Upper lobe of left lung (tissue), 6 donors: ENCODE results near the gene CIC. TPM values are rescaled to one million over a fixed set of nuclear protein-coding genes. Genes with fewer than 3 reads are reported as not detected.
A peak's percentile ranks its signal among the peaks of the same experiment; 100 is the strongest.

Source experiments
- ATAC-seq, 2 donors: fragments of 200-7000 bp; cut with Tn5 transposase; one replicate each; pipeline ENCODE4 v1.9.1; 2022; ENCODE audit warnings: mild to moderate bottlenecking in 2 of 2, moderate library complexity in 2 of 2; ENCODE audit not compliant: low FRiP score in 2 of 2
- DNase-seq, 2 donors: peaks; one replicate each; pipeline ENCODE4 v3.0.0-alpha.2; 2019 to 2020
- H3K27ac ChIP-seq, 4 donors: fragments of 200-600 bp; sonication (generic); one replicate each; pipeline ENCODE4 v1.5.1; 2016 to 2019
- H3K27me3 ChIP-seq, 4 donors: fragments of 200-600 bp; sonication (generic); one replicate each; pipeline ENCODE4 v1.5.1; 2017 to 2019
- H3K36me3 ChIP-seq, 4 donors: fragments of 200-600 bp; sonication (generic); one replicate each; pipeline ENCODE4 v1.5.1; 2016 to 2019
- H3K4me1 ChIP-seq, 4 donors: fragments of 200-600 bp; sonication (generic); one replicate each; pipeline ENCODE4 v1.5.1; 2018 to 2019
- H3K4me3 ChIP-seq, 4 donors: fragments of 200-600 bp; sonication (generic); one replicate each; pipeline ENCODE4 v1.5.1; 2017 to 2019; ENCODE audit warnings: mild to moderate bottlenecking in 2 of 4, moderate library complexity in 1 of 4
- H3K9me3 ChIP-seq, 4 donors: fragments of 200-600 bp; sonication (generic); one replicate each; pipeline ENCODE4 v1.5.1; 2018 to 2019
- EP300 ChIP-seq, 4 donors: sonication (generic); formaldehyde crosslinking; IDR thresholded peaks; one replicate each; pipeline ENCODE4 v1.5.1; 2017; ENCODE audit warnings: antibody characterized with exemption in 4 of 4, control low read depth in 2 of 4
- POLR2A ChIP-seq, 4 donors: fragments of 450-650 bp; IDR thresholded peaks; one replicate each; pipeline ENCODE4 v1.5.1; 2016 to 2017; ENCODE audit warnings: antibody characterized with exemption in 4 of 4, mild to moderate bottlenecking in 2 of 4
- POLR2AphosphoS5 ChIP-seq, 2 donors: sonication (generic); formaldehyde crosslinking; IDR thresholded peaks; one replicate each; pipeline ENCODE4 v1.5.1; 2017; ENCODE audit warnings: antibody characterized with exemption in 2 of 2
- WGBS, 2 donors: methylation state at CpG; one replicate each; pipeline ENCODE4 v1.1.5; 2017 to 2018; 5-methylcytosine and 5-hydroxymethylcytosine counted together
- total RNA-seq, 6 donors: library from RNA; depleted of rRNA in 4 of 6; stranded (reverse); fragments of >200 nt in 4 of 6; gene quantifications; one replicate each; pipeline versions ENCODE4 v1.1.0 to v1.2.1, GENCODE V29; 2016 to 2021
- TF ChIP-seq, protein P1 (sequence below), 6 experiments: fragments of 450-650 bp in 4 of 6; fragments of 200-600 bp in 2 of 6; sonication (generic) in 2 of 6; IDR thresholded peaks; one replicate each; pipeline ENCODE4 v1.5.1; 2016 to 2019; ENCODE audit warnings: antibody characterized with exemption in 6 of 6
- donor health status: DM: no; HTN: no; CAD: no; lungs with moderate emphysema.
- donor health status: DM: no; HTN: yes; CAD: no; lungs with severe emphysema.

The CIC gene
- total RNA-seq, 6 donors from 2014 or later = 52.6 to 170 (median 77.7) TPM

DNA sequence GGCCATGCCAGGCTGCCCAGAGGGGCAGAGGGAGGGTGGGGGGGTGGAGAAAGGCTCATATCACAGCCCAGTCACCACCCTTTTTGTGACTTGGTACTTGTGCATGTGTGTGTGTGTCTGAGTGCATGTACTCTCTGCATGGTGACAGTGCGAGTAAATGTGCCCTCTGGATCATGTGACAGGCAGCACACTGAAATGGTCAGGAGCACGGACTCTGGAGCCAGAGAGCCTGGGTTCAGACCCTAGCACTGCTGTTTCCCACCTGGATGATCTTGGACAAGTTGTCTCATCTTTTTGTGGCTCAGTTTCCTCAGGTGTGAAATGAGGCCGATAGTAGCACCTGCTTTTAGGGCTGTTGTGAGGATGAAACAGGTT lies 2.0 kb downstream of the CIC start:
- DNase-seq (peak in 1 of 2 donors; percentile 25), ATAC-seq (no peak)
- peaks cover 31 to 60% (median 38%) of the 10 kb centered on the region in 4 donors for H3K4me1 ChIP-seq
- H3K9me3 ChIP-seq = no peaks in the 10 kb centered on the region
- no peaks in the 10 kb centered on the region for H3K27me3 ChIP-seq
- WGBS, 2 donors = 43% methylated on average over 3 of the region's 3 CpGs; no CpG with 5 or more reads in 1 of the 2 donors
- peak overlapping the region in 3 of 4 donors; percentile 62 to 76 (median 69) for H3K4me3 ChIP-seq
- H3K36me3 ChIP-seq = peaks cover 17 to 44% (median 33%) of the 10 kb centered on the region in 4 donors
- H3K27ac ChIP-seq = peak overlapping the region; percentile 95 to 98 (median 97)
- TF ChIP-seq POLR2A (IDR thresholded peaks at IDR 0.05) (no peak), POLR2AphosphoS5 (IDR thresholded peaks at IDR 0.05) (no peak), EP300 (IDR thresholded peaks at IDR 0.05) (no peak)
- TF ChIP-seq, protein P1, sequence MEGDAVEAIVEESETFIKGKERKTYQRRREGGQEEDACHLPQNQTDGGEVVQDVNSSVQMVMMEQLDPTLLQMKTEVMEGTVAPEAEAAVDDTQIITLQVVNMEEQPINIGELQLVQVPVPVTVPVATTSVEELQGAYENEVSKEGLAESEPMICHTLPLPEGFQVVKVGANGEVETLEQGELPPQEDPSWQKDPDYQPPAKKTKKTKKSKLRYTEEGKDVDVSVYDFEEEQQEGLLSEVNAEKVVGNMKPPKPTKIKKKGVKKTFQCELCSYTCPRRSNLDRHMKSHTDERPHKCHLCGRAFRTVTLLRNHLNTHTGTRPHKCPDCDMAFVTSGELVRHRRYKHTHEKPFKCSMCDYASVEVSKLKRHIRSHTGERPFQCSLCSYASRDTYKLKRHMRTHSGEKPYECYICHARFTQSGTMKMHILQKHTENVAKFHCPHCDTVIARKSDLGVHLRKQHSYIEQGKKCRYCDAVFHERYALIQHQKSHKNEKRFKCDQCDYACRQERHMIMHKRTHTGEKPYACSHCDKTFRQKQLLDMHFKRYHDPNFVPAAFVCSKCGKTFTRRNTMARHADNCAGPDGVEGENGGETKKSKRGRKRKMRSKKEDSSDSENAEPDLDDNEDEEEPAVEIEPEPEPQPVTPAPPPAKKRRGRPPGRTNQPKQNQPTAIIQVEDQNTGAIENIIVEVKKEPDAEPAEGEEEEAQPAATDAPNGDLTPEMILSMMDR (IDR thresholded peaks at IDR 0.05) = no peak

DNA sequence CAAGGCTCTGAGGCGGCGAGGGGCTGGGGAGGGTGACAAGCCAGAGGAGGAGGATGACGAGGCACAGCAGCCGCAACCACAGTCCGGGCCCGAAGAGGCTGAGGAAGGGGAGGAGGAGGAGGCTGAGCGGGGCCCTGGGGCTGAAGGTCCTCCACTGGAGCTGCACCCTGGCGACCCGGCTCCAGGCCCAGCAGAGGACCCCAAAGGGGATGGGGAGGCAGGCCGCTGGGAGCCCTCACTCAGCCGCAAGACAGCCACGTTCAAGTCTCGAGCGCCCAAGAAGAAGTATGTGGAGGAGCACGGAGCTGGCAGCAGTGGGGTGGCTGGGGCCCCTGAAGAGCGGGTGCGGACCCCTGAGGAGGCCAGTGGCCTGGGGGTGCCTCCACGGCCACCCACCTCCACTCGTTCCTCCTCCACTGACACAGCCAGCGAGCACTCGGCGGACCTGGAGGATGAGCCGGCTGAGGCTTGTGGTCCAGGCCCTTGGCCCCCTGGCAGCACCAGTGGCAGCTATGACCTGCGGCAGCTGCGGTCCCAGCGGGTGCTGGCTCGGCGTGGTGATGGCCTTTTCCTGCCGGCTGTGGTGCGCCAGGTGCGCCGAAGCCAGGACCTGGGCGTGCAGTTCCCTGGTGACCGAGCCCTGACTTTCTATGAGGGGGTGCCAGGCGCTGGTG lies 2.9 kb downstream of the CIC start:
- DNase-seq = peak; percentile 21 to 73
- TF ChIP-seq EP300 (IDR thresholded peaks at IDR 0.05) (no peak), POLR2AphosphoS5 (IDR thresholded peaks at IDR 0.05) (no peak), POLR2A (IDR thresholded peaks at IDR 0.05) (no peak)
- TF ChIP-seq, protein P1 (IDR thresholded peaks at IDR 0.05) = no peak
- Histone ChIP-seq H3K36me3 (peaks cover 17 to 49% (median 33%) of the 10 kb centered on the region in 4 donors), H3K27ac (peak overlapping the region in 2 of 4 donors; percentile 95 to 97), H3K27me3 (no peaks in the 10 kb centered on the region), H3K4me1 (peaks cover 40 to 69% (median 44%) of the 10 kb centered on the region in 4 donors), H3K4me3 (no peak overlapping the region), H3K9me3 (no peaks in the 10 kb centered on the region)
- 84 to 90% methylated on average over 18 to 19 of the region's 35 CpGs for WGBS, 2 donors
- no peak for ATAC-seq

DNA sequence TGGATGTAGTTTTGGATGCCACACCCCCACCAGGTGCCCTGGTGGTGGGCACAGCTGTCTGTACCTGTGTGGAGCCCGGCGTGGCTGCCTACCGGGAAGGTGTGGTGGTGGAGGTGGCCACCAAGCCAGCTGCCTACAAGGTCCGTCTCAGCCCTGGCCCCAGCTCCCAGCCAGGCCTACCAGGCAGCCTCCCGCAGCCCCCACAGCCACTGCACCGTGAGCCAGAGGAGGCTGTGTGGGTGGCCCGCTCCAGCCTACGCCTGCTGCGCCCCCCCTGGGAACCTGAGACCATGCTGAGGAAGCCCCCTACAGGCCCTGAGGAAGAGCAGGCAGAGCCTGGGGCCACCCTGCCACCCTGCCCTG lies 3.5 kb downstream of the CIC start:
- no peak overlapping the region for H3K27ac ChIP-seq
- H3K27me3 ChIP-seq = no peaks in the 10 kb centered on the region
- H3K4me3 ChIP-seq = no peak overlapping the region
- 100% methylated on average over 2 of the region's 9 CpGs; no CpG with 5 or more reads in 1 of the 2 donors for WGBS, 2 donors
- no peaks in the 10 kb centered on the region for H3K9me3 ChIP-seq
- peaks cover 45 to 71% (median 48%) of the 10 kb centered on the region in 4 donors for H3K4me1 ChIP-seq
- DNase-seq (peak; percentile 18 to 65), ATAC-seq (no peak)
- no peak for TF ChIP-seq POLR2A (IDR thresholded peaks at IDR 0.05)
- TF ChIP-seq POLR2AphosphoS5 (IDR thresholded peaks at IDR 0.05) = no peak
- TF ChIP-seq, protein P1 (IDR thresholded peaks at IDR 0.05) = no peak
- no peak for TF ChIP-seq EP300 (IDR thresholded peaks at IDR 0.05)
- peaks cover 17 to 49% (median 33%) of the 10 kb centered on the region in 4 donors for H3K36me3 ChIP-seq

DNA sequence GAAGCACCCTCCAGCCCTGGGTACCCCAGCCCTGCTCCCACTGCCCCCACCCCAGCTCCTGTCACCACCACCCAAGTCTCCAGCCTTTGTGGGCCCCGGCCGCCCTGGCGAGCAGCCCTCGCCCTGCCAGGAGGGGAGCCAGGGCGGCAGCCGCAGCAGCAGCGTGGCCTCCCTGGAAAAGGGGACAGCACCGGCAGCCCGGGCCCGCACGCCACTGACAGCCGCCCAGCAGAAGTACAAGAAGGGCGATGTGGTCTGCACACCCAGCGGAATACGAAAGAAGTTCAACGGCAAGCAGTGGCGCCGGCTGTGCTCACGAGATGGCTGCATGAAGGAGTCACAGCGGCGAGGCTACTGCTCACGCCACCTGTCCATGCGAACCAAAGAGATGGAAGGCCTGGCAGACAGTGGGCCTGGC lies 3.9 kb downstream of the CIC start:
- TF ChIP-seq EP300 (IDR thresholded peaks at IDR 0.05) (no peak), POLR2A (IDR thresholded peaks at IDR 0.05) (no peak), POLR2AphosphoS5 (IDR thresholded peaks at IDR 0.05) (no peak)
- TF ChIP-seq, protein P1 (IDR thresholded peaks at IDR 0.05) = no peak
- DNase-seq = peak in 1 of 2 donors; percentile 82

More for the DNA sequence above, 3.9 kb downstream of the CIC start:
- H3K4me3 ChIP-seq = no peak overlapping the region
- H3K9me3 ChIP-seq = no peaks in the 10 kb centered on the region
- ATAC-seq = no peak
- no peaks in the 10 kb centered on the region for H3K27me3 ChIP-seq
- 97% methylated on average over 12 to 21 of the region's 23 CpGs for WGBS, 2 donors
- H3K27ac ChIP-seq = no peak overlapping the region
- peaks cover 45 to 71% (median 48%) of the 10 kb centered on the region in 4 donors for H3K4me1 ChIP-seq
- peaks cover 17 to 49% (median 33%) of the 10 kb centered on the region in 4 donors for H3K36me3 ChIP-seq
